ENCODE measurements around the gene PHYKPL.
"Not testable (repeated sequence)": the region's sequence is repeated elsewhere in the genome, so short reads cannot be mapped to it uniquely, and the experiment has no call there.

Gene PHYKPL

DNA sequence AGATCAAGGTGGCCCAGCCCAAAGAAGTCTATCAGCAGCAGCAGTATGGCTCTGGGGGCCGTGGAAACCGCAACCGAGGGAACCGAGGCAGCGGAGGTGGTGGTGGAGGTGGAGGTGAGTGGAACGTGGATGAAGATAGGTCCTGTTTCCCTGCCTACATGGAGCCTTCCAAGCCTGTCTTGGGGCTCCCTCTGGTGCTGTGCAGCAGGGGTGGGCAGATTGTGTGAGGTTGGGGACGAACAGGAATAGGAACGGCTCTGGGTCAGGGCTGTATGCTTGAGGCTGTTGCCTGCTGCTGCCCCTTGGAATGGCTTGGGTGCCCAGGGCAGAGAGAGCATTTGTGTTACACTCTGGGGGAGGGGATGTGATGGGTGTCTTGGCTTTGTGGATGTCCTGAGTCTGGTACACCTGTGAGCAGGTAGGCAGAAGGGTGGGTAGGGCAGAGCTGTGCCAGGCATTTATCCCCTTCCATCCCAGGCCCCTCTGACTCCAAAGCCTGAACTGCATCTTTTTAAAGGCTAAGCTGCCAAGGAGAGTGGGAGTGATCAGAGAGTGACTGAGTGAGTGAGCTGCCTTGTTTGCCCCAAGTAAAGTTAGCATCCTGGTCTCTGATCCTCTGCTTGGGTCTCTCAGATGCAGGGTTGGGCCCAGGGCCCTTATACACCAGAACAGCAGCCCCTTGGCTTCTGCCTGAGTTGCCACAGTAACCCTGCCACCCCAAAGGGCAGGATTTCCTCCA, 23.1 kb downstream of the PHYKPL start:
- in situ Hi-C loops (cut with MboI; ENCODE audit: low sequenced_read_pairs) = no loop called here

DNA sequence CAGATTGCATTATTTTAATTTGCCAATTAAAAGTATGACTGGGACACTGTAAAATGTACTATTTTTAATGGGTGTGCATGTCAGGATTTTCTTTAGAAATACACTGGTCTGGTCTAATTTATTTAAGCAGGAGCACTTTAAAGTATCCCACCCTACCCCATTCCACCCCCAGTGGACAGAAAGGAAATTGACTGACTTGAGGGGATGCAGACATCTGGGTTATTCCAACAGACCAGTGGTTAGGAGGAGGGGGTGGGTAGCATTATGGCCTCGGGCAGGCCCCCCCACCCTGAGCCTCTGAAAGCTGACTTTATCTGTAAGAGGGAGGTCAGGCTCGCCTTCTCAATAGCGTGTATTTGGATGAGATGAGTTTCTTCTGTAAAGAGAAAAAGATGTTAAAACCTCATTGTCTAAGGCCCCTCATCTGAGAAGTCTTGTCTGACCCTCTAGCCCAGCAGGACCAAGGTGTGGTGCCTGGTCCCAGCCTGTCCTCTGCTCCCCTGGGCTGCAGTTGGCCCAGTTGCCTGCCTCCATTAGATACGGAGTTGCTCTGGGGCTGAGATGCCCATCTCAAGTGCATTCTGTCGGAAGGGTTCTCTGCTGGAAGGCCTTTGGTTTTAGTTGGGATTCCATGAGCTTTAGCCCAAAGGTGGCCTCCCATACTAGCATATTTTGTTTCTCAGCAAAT, 23.9 kb downstream of the PHYKPL start:
- in situ Hi-C loops (cut with MboI; ENCODE audit: low sequenced_read_pairs) = no loop called here

DNA sequence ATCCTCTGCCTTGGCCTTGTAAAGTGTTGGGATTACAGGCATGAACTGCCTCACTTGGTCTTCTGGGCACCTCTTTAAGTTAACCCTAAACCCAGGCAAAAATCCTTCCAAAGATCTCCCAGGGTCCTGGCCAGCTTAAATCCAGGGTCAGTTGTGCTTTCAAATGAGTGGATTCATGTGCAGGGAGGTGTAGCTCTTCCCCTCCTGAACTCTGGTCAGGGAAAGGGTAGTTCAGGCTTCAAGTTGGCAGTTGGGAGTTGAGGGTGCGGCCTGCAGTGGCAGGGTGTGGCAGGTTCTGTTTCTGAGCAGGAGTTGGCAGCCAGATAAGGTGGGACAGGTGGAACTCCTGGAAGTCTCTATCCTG, 24.7 kb downstream of the PHYKPL start:
- in situ Hi-C loops (cut with MboI; ENCODE audit: low sequenced_read_pairs) = no loop called here

DNA sequence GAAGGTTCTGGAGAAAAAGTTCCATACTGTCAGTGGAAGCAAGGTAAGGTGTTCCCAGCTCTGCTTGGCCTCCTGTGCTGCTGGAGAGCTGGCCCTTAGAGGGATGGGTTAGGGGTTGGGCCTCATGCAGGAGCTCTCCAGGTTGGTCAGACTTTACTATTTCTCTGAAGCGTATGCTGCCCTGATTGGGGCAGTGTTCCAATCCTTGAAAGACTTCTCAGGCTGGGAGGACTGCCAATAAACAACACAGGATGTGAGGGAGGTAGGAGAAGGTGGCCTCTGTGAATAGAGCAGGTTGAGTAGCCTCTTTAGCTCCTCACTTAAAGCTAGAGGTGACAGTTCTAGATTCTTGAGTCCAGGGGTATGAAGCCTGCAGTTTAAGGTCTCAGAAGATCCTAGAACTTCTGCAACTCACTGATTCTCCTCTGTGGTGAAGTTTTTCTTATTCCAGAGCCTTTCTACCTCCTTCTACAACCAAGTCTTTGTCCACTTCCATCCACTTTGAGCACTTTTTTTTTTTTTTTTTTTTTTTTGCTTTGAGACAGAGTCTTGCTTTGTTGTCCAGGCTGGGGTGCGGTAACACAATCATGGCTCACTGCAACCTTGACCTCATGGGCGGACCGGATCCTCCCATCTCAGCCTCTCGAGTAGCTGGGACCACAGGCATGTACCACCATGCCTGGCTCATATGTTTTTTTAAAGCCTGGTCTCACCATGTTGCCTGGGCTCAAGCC, 25.3 kb downstream of the PHYKPL start:
- in situ Hi-C loops (cut with MboI; ENCODE audit: low sequenced_read_pairs) = no loop called here

DNA sequence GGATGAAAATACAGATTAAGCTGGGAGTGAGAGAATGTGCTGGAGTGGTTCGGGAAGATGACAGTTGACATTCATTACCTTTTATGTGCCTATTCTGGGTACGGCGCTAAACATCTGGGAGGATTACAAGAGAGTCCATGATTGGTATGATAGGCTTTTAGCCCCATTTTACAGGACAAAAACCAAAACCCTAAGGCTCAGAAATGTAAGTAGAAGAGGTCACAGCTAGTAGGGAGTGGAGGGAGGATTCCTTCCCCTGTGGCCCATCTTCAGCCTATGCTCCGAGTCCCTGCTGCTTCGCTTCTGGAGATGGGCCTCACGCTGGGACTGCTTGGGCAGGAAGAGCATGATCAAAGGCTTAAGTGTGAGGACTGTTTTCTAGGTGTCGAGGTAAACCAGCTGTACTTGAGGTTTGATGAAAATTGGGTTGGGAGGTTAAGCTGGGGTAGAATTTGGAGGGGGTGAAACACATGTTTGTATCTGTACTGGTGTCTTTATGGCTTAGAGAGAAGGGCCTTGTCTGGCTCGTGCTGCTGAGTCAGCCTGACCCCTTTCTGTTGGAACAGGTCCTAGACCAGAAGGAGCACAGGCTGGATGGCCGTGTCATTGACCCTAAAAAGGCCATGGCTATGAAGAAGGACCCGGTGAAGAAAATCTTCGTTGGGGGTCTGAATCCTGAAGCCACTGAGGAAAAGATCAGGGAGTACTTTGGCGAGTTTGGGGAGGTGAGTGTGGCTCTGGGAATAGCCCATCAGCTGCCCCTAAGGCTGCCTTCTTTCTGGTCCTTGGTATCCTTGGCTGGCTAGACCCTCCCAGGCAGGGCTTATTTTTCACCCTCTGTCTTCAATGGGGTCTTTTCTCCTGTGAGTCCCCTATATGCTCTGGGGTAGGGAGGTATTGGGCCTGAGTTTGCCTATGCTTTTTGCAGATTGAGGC, 26.2 kb downstream of the PHYKPL start:
- in situ Hi-C loops (cut with MboI; ENCODE audit: low sequenced_read_pairs) = no loop called here

DNA sequence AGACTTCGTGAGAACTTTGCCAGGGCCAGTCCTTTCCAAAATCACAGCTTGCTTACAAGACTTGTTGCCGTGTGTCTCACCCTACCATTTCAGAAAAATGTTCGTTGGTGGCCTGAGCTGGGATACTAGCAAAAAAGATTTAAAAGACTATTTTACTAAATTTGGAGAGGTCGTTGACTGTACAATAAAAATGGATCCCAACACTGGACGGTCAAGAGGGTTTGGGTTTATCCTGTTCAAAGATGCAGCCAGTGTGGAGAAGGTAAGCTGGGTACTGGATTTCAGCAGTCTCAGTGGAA, 26.9 kb downstream of the PHYKPL start:
- in situ Hi-C loops (cut with MboI; ENCODE audit: low sequenced_read_pairs) = no loop called here

DNA sequence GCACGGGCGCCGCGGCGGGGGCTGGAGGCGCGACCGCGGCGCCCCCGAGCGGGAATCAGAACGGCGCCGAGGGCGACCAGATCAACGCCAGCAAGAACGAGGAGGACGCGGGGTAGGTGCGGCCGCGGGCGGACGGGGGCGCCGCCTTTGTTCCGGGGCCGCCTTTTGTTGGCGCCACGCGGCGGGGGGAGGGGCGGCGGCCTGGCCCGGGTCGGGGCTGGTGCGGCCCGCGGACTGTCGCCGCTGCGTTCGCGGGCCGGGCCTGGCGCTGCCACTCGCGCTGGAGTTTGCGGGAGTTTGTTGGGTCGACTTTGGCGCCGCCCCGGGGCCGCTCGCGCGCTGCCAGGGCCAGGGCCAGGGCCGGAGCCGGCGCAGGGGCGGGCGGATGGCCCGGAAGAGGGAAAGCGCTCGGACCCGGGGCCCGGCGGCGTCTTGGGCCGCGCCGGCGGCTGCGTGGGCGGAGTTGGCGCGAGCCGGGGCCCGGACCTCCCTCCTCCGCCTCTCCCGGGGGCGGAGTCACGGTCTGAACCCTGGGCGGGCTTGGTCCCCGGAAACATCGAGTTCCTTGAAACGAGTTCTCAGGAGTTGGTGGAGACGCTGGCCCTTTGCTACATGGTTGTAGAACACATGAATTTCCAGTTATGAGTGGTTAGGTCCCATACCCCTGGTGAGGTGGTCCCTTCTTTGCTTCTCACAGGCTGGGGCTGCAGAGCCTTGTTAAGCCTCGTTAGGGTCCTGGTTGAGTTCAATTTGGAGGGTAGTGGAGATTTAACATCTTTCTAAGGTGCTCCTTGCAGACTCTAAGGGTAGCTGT, 27.5 kb downstream of the PHYKPL start:
- in situ Hi-C loops (cut with MboI; ENCODE audit: low sequenced_read_pairs) = no loop called here

DNA sequence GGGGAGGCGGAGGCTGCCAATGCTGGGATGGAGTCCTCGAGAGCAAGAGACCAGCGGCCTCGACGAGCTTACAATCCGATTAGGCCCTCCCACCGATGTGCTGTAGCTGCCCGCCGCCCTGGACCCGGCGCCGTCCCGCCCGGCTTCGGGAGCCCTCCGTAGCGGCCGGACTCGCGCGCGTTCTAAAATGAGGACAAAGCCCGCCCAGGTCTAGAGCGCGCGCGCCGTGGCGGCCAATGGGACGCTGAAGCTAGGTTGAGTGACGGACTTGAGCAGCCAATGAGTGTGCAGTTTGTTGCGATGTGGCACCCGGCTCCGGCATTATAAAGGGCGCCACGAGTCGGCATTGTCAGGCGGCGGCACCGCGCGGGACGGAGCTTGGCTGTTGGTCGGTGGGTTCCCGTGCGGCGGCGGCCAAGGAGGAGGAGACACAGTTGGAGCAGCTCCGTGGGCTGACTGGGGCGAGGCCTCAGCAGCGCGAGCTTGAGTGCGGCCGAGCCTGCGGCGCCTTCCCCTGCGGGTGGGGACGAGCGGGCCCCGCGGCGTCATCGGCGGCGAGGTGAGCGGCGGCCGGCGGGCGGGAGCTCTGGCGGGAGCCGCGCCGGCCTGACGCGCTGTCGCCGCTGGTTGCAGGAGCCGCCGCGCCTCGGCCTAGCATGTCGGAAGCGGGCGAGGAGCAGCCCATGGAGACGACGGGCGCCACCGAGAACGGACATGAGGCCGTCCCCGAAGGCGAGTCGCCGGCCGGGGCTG, 28.2 kb downstream of the PHYKPL start, which contains the start of gene HNRNPAB:
TSS of gene HNRNPAB (plus strand) at position 352 of the 753 bp plus-strand sequence. CDS start at position 657, 305 bp downstream.
- in situ Hi-C loops (cut with MboI; ENCODE audit: low sequenced_read_pairs) = no loop called here

DNA sequence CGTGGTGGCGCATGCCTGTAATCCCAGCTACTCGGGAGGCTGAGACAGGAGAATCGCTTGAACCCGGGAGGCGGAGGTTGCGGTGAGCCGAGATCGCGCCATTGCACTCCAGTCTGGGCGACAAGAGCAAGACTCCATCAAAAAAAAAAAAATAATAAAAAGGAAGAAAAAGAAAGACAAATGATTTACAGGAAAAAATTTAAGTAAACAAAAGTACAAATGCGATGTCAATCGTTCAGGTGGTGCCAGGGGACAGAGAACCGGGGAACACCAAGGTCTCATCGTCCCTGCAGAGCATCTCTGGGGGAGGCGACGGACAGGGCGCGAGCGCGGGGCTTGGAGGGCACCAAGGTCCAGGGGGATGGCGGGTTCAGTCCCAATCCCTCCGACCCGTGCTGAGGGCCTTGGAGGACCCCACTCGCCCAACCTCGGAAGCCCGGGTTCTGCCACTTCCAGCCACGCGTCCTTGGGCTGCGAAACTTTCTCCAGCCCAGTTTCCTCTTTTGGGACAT, 28.9 kb downstream of the PHYKPL start:
- in situ Hi-C loops (cut with MboI; ENCODE audit: low sequenced_read_pairs) = no loop called here

DNA sequence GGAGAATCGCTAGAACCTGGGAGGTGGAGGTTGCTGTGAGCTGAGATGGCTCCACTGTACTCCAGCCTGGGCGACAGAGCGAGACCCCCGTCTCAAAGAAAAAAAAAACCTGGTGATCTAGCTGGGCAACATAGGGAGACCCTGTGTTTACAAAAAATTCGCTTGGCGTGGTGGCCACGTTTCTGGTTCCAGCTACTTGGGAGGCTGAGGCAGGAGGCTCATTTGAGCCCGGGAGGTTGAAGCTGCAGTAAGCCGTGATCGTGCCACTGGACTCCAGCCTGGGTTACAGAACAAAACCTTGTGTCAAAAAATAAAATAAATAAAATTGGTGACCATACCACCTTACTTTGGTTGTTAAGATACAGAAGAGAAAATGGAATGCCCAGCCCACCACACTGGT, 30.1 kb downstream of the PHYKPL start:
- in situ Hi-C loops (cut with MboI; ENCODE audit: low sequenced_read_pairs) = no loop called here

DNA sequence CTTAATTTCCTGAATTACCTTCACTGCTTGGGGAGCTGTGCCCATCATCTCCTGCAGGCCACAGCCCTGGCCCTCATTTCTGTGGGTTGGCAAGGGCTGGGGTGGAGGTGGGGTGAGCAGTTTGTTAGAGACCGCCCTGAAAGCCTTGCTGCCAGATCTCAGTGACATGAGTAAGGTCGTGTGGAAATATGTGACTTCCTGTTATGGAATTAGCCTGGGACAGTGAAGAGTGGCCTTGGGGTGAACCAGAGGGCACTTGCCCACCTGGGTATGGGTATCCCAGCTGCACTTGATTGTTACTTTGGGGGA, 30.7 kb downstream of the PHYKPL start:
- in situ Hi-C loops (cut with MboI; ENCODE audit: low sequenced_read_pairs) = no loop called here

DNA sequence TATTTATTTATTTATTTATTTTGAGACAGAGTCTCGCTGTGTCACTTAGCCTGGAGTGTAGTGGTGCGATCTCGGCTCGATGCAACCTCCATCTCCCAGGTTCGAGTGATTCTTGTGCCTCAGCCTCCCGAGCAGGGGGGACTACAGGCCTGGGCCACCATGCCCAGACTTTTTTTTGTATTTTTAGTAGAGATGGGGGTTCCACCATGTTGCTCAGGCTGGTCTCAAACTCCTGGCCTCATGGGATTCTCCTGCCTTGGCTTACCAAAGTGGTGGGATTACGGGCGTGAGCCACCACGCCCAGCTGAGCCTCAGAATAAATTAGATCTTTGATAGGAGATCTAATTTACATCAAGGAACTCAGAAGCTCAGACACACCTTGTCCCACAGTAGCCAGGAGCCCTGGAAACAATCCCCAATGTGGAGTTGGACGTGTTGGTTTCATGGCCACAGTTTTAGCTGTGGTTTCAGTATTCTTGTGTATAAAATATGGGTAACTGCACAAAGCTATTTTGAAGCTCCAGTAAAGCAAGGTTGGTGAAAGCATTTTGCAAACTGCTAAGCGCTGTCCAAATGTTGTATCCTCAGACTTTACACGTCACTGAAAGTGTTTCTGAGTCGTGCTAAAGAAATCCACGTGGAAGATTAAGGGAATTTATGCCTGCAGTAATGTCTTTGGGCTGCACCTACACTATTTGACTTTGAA, 31.2 kb downstream of the PHYKPL start:
- in situ Hi-C loops (cut with MboI; ENCODE audit: low sequenced_read_pairs) = no loop called here

DNA sequence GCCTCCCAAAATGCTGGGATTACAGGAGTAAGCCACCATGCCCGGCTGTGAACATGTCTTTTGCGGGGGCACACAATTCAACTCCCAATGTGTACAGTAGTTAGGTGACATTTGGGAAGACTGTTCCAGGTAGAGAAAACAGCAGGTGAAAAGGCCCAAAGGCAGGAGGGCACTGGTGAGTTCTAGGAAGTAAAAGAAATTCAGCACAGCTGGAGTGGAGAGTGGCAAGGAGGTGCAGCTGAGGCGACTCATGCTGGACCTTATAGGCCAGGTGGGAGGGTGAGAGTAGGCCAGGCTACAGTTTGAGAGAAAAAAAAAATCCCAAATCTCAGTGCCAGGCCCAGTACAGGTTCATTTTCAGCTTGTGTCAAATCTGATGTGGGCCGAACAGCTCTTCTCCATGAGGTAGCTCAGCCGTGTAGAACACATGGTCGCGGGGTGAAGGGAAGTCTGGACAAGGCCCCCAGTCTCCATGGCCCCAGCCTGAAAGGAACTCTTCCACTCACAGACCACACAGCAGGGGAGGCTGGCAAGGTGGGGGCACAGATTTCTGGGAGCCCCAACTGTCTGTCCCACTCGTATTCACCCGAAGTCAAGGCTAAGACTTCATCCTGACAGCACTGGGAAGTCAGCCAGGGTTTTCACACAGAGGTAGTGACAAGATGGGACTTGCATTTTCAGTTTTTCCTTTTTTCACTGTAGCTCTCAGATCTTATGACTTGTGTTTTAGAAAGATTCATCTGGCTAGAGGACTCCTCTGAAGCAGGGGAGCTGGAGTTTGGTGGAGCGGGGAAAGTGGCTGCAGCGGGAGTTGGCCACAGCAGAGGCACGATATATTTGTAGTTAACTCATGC, 32.8 kb downstream of the PHYKPL start:
- in situ Hi-C loops (cut with MboI; ENCODE audit: low sequenced_read_pairs) = no loop called here

DNA sequence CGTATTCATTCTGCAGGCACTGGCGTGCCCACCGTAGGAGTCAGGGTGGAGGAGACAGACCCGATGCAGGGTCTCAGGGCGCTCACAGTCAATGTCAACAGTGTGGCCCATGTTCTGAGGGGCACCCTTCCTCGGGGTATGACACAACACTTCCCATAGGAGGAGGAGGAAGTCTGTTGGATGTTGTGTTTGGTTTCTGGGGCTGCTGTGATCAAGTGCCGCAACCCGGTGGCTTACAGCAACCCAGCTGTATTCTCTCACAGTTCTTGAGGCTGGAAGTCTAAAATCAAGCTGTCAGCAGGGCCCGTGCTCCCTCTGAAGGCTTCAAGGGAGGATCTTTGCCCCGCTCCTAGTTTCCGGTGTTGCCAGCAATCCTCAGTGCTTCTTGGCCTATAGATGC, 33.9 kb downstream of the PHYKPL start:
- in situ Hi-C loops (cut with MboI; ENCODE audit: low sequenced_read_pairs) = no loop called here

DNA sequence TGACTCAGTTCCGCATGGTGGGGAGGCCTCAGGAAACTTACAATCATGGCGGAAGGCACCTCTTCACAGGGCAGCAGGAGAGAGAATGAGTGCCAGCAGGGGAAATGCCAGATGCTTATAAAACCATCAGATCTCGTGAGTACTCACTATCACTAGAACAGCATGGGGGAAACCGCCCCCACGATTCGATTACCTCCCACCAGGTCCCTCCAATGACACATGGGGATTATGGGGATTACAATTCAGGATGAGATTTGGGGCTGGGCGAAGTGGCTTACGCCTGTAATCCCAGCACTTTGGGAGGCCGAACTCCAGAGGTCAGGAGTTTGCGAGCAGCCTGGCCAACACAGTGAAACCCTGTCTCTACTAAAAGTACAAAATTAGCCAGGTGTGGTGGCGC, 34.5 kb downstream of the PHYKPL start:
- in situ Hi-C loops (cut with MboI; ENCODE audit: low sequenced_read_pairs) = not testable (repeated sequence)

DNA sequence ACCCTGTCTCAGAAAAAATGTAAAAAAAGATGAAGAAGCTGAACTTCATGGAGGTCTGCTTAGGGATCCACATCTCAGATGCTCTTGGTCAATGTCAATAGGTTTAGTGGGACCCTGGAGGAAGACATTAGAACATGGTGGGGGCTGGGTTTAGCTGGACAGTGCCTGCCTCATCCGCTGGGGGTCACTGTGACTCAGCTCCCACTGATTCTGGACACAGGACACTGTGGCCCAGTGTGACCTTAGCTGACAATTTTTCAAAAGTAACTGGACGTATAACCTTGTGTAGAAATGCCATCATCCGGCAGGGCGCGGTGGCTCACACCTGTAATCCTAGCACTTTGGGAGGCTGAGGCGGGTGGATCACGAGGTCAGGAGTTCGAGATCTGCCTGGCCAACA, 35.6 kb downstream of the PHYKPL start:
- in situ Hi-C loops (cut with MboI; ENCODE audit: low sequenced_read_pairs) = no loop called here

DNA sequence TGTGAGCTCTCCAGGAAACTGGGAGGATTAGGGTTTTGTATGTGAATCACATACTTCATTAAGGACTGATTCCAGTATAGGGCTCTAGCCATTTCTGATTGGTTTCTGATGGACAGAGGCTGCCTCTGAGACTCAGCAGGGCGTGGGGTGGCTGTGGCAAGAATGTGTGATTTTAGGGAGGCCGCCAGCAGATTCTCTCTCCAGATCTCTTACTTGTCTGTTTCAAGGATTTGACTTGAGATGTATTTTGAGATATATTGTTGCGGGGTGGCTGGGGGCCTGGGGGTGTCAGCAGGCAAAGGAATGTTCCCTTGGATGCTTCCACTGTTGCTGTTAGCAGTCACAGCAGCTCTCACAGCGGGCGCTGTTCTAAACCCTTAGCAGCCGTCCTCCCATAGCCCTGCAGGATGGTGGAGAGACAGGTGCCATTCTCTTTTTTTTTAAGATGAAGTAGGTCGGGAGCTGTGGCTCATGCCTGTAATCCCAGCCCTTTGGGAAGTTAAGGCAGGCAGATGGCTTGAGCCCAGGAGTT, 36.3 kb downstream of the PHYKPL start:
- in situ Hi-C loops (cut with MboI; ENCODE audit: low sequenced_read_pairs) = no loop called here

DNA sequence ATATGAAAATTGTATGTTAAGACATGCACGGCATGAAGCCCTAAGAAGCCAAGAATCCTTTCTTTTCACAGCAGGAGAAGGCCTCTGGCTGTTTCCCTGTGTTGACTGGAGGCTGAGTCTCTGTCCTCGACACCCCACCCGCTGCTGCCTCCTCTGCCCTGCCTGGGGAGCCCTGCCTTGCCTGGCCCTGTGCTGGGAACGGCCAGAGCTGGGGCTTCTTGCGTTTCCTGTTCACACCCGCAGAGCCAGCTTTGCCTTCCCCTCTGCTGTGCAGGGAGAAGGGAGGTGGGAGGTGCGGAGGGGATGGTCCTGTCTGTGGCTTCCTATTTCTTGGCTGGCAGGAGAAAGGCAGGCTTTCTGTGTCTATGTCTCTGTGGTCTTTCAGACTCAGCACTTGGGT, 38.6 kb downstream of the PHYKPL start:
- in situ Hi-C loops (cut with MboI; ENCODE audit: low sequenced_read_pairs) = no loop called here
